Neuronal stem cell (in vitro differentiated cells): ENCODE data around the gene CAMKV. TPM values are rescaled to one million over a fixed set of nuclear protein-coding genes. Genes with fewer than 3 reads are reported as not detected.

ENCODE experiments used
- DNase-seq: peaks from one replicate; pipeline ENCODE4 v3.0.0-alpha.2; 2013; ENCODE audit warnings: low spot score
- H2AFZ ChIP-seq: one replicate; pipeline ENCODE4 v1.6.1; 2013; ENCODE audit warnings: mild to moderate bottlenecking, low read length, inconsistent platforms
- H2AK5ac ChIP-seq: 2 replicates; pipeline ENCODE4 v1.6.1; 2013; ENCODE audit warnings: low read depth, mild to moderate bottlenecking, inconsistent platforms, low read length, moderate library complexity, mixed read lengths
- H2BK120ac ChIP-seq: 2 replicates; pipeline ENCODE4 v1.6.1; 2013; ENCODE audit warnings: low read depth, mild to moderate bottlenecking, inconsistent platforms, low read length, moderate library complexity, mixed read lengths
- H2BK12ac ChIP-seq: one replicate; pipeline ENCODE4 v1.6.1; 2013; ENCODE audit warnings: low read length, inconsistent platforms
- H2BK15ac ChIP-seq: 2 replicates; pipeline ENCODE4 v1.6.1; 2013; ENCODE audit warnings: mild to moderate bottlenecking, low read length, inconsistent platforms, mixed read lengths
- H2BK5ac ChIP-seq: one replicate; pipeline ENCODE4 v1.6.1; 2013; ENCODE audit warnings: inconsistent platforms, mild to moderate bottlenecking, low read length, moderate library complexity
- H3K14ac ChIP-seq: one replicate; pipeline ENCODE4 v1.6.1; 2013; ENCODE audit warnings: low read length, inconsistent platforms
- H3K18ac ChIP-seq: 2 replicates; pipeline ENCODE4 v1.6.1; 2013; ENCODE audit warnings: low read length, inconsistent platforms
- H3K23ac ChIP-seq: 2 replicates; pipeline ENCODE4 v1.6.1; 2013; ENCODE audit warnings: low read depth, mild to moderate bottlenecking, mixed read lengths, low read length, inconsistent platforms; ENCODE audit not compliant: poor library complexity
- H3K27ac ChIP-seq: replicated peaks from 3 replicates; pipeline ENCODE4 v1.5.1; 2013; ENCODE audit warnings: low read length, inconsistent platforms
- H3K27me3 ChIP-seq, 3 experiments: 2 replicates each; pipeline ENCODE4 v1.6.1; 2013; ENCODE audit warnings: low read length in 3 of 3, mild to moderate bottlenecking in 2 of 3, inconsistent platforms in 1 of 3, low read depth in 1 of 3, mixed read lengths in 1 of 3, moderate library complexity in 1 of 3; ENCODE audit not compliant: control insufficient read depth in 3 of 3, insufficient read depth in 3 of 3
- H3K36me3 ChIP-seq, 2 donors: replicated peaks in 1 of 2; 2 replicates each; pipeline ENCODE4 v1.6.1; 2013; ENCODE audit warnings: low read length in 2 of 2; ENCODE audit not compliant: control insufficient read depth in 2 of 2, insufficient read depth in 2 of 2
- H3K4ac ChIP-seq: 2 replicates; pipeline ENCODE4 v1.6.1; 2013; ENCODE audit warnings: inconsistent platforms, mild to moderate bottlenecking, low read length, moderate library complexity
- H3K4me1 ChIP-seq, 2 donors: 1 replicate in 1 of 2; 2 replicates in 1 of 2; pipeline ENCODE4 v1.6.1; 2013; ENCODE audit warnings: low read length in 2 of 2, low read depth in 1 of 2; ENCODE audit not compliant: control insufficient read depth in 2 of 2, insufficient read depth in 1 of 2
- H3K4me2 ChIP-seq: one replicate; pipeline ENCODE4 v1.6.1; 2013; ENCODE audit warnings: mild to moderate bottlenecking, low read length, inconsistent platforms; ENCODE audit not compliant: insufficient read depth, poor library complexity, severe bottlenecking
- H3K4me3 ChIP-seq, 2 donors: 2 replicates each; pipeline ENCODE4 v1.5.1; 2013; ENCODE audit warnings: low read length in 2 of 2, mild to moderate bottlenecking in 2 of 2, inconsistent platforms in 1 of 2, moderate library complexity in 1 of 2
- H3K79me1 ChIP-seq: one replicate; pipeline ENCODE4 v1.6.1; 2013; ENCODE audit warnings: low read depth, mild to moderate bottlenecking, inconsistent platforms, low read length, moderate library complexity
- H3K9ac ChIP-seq: one replicate; pipeline ENCODE4 v1.6.1; 2013; ENCODE audit warnings: mild to moderate bottlenecking, low read depth, low read length, inconsistent platforms; ENCODE audit not compliant: poor library complexity
- H3K9me3 ChIP-seq, 2 donors: replicated peaks in 1 of 2; 2 replicates each; pipeline versions ENCODE3 to v1.6.1; 2013; ENCODE audit warnings: low read length in 2 of 2, mild to moderate bottlenecking in 2 of 2, inconsistent platforms in 1 of 2, low read depth in 1 of 2, mixed read lengths in 1 of 2, moderate library complexity in 1 of 2; ENCODE audit not compliant: control insufficient read depth in 2 of 2, insufficient read depth in 1 of 2
- H4K8ac ChIP-seq: one replicate; pipeline ENCODE4 v1.6.1; 2013; ENCODE audit warnings: low read depth, mild to moderate bottlenecking, inconsistent platforms, low read length, moderate library complexity
- H4K91ac ChIP-seq: one replicate; pipeline ENCODE4 v1.6.1; 2013; ENCODE audit warnings: low read length, low read depth, mild to moderate bottlenecking, inconsistent platforms; ENCODE audit not compliant: poor library complexity
- WGBS, 2 donors: extraction: QIAGEN DNeasy Blood & Tissue Kit; methylation state at CpG; one replicate each; pipeline ENCODE4 v1.1.7; 2013; ENCODE audit warnings: missing lambda C conversion rate in 2 of 2, mixed read lengths in 1 of 2; ENCODE audit not compliant: insufficient read length in 2 of 2, insufficient replicate concordance in 1 of 2; ENCODE audit errors: extremely low coverage in 2 of 2; 5-methylcytosine and 5-hydroxymethylcytosine counted together
- small RNA-seq: library from polyadenylated mRNA; stranded (forward); fragments of <200 nt; extraction: miRNeasy Mini kit (QIAGEN cat#:217004); gene quantifications from one replicate; pipeline ENCODE3, GENCODE V24; 2013; ENCODE audit not compliant: insufficient read depth

The CAMKV gene

DNA sequence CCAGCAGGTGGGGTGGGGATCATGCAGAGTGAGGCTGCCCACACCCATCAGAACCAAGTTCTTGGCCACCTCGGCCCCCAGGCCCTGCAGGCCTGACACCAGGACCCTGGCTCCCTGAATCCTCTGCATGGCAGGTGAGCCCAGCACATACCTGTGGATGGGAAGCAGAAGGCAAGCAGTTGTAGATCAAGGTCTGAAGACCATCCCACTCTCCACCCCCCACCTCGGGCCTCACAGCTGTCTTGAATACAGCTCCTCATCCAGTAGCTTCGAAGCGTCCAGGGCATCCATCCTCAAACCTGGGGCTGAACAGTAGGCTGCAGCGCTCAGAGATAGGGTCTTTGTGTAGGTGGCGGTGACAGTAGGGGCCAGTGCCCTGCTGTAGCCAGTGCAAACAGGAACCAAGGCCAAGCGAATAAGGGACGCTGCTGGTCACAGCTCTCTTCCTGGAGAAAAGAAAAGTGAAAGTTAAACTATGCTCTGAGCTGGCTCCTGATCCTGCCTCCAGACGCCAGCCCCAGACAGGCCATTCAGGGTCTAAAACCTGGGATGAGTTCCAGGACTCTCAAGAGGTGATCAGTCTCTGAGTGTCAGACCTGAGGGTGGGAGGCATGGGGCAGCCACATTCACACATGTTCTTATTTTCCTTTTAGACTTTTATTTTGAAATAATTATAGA is 56.1 kb downstream of the CAMKV start, which contains the start of gene UBA7:
TSS of gene UBA7 (minus strand) at position 457 of the 678 bp plus-strand sequence. CDS start at position 291, 166 bp downstream.
- no peak within 1 kb of the TSS for H3K4me3 ChIP-seq
- no CpG with 5 or more reads among the region's 9 CpGs for WGBS, 2 donors
- H3K79me1 ChIP-seq, result no peaks in the 10 kb centered on the region
- no peak within 1 kb of the TSS for H2BK5ac ChIP-seq
- no peaks in the 10 kb centered on the region for H3K27me3 ChIP-seq
- no peak within 1 kb of the TSS for H3K4ac ChIP-seq
- peaks cover 0 to 2% of the 10 kb centered on the region in 2 donors for H3K36me3 ChIP-seq
- H3K9me3 ChIP-seq, result no peaks in the 10 kb centered on the region
- H2BK12ac ChIP-seq, result no peak within 1 kb of the TSS
- H3K27ac ChIP-seq, result no peak within 1 kb of the TSS
- H2BK15ac ChIP-seq, result peak within 1 kb of the TSS; percentile 9
- DNase-seq, result no peak
- H2BK120ac ChIP-seq, result no peak within 1 kb of the TSS
- no peak within 1 kb of the TSS for H2AK5ac ChIP-seq
- no peak within 1 kb of the TSS for H3K4me2 ChIP-seq
- H2AFZ ChIP-seq, result peak within 1 kb of the TSS; percentile 90
- H3K4me1 ChIP-seq, result no peaks in the 10 kb centered on the region
- peak within 1 kb of the TSS; percentile 21 for H3K14ac ChIP-seq
- H4K8ac ChIP-seq, result no peak within 1 kb of the TSS
- H3K9ac ChIP-seq, result peak within 1 kb of the TSS; percentile 63
- no peak within 1 kb of the TSS for H4K91ac ChIP-seq
- peak within 1 kb of the TSS; percentile 91 for H3K23ac ChIP-seq
- peak within 1 kb of the TSS; percentile 27 for H3K18ac ChIP-seq

GRCh38 chr3:49812916-49813496 is 56.7 kb downstream of the CAMKV start:
- Histone ChIP-seq H3K27me3 (no peaks in the 10 kb centered on the region), H3K23ac (peak overlapping the region; percentile 91), H2AK5ac (no peak overlapping the region), H3K9me3 (no peaks in the 10 kb centered on the region), H3K4ac (no peak overlapping the region), H2BK15ac (peak overlapping the region; percentile 9), H2BK120ac (no peak overlapping the region), H4K8ac (no peak overlapping the region), H3K4me3 (no peak overlapping the region), H3K79me1 (no peaks in the 10 kb centered on the region), H3K4me1 (peaks cover 0 to under 1% of the 10 kb centered on the region in 2 donors), H3K27ac (no peak overlapping the region), H3K18ac (no peak overlapping the region), H2BK5ac (no peak overlapping the region), H3K9ac (peak overlapping the region; percentile 63), H3K4me2 (no peak overlapping the region), H2AFZ (peak overlapping the region; percentile 90), H3K36me3 (peaks cover 0 to 2% of the 10 kb centered on the region in 2 donors), H4K91ac (no peak overlapping the region), H3K14ac (peak overlapping the region; percentile 21), H2BK12ac (no peak overlapping the region)
- DNase-seq, result no peak
- WGBS, 2 donors, result no CpG with 5 or more reads among the region's 9 CpGs

Small RNA genes lying within 50 kb of the gene (small RNA-seq; reads per million reads assigned to genes)
- gene RN7SL217P, result not detected
